ENCODE results near the gene RSRC1. TPM values are rescaled to one million over a fixed set of nuclear protein-coding genes. Genes with fewer than 3 reads are reported as not detected.
"Not testable (repeated sequence)": the region's sequence is repeated elsewhere in the genome, so short reads cannot be mapped to it uniquely, and the experiment has no call there.

The RSRC1 gene
- polyA plus RNA-seq, 4 donors, result 31.8 to 35.4 (median 33.3) TPM

GRCh38 chr3:158369279-158369678, 259.4 kb downstream of the RSRC1 start:
- no peak for DNase-seq (ENCODE audit: low read depth in 4 of 4, low spot score in 2 of 4)

DNA sequence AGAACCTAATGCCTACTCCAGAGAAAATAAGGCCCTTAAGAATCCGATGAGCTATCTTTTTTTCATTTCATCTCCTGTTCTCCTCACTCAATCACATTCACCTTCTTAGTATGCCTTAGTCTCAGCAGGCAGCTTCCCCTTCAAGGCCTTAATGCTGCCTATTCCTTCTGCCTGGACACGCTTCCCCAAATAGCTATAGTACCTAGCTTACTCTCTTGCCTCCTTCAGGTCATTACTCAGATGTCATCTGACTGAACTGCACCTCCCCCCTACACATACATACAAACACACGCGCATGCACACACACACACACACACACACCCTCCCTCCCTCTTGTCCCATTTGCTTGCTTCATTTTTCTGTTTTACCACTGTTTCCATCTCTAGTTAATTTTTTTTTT, 269.6 kb downstream of the RSRC1 start:
- no peak for DNase-seq (ENCODE audit: low read depth in 4 of 4, low spot score in 2 of 4)

DNA sequence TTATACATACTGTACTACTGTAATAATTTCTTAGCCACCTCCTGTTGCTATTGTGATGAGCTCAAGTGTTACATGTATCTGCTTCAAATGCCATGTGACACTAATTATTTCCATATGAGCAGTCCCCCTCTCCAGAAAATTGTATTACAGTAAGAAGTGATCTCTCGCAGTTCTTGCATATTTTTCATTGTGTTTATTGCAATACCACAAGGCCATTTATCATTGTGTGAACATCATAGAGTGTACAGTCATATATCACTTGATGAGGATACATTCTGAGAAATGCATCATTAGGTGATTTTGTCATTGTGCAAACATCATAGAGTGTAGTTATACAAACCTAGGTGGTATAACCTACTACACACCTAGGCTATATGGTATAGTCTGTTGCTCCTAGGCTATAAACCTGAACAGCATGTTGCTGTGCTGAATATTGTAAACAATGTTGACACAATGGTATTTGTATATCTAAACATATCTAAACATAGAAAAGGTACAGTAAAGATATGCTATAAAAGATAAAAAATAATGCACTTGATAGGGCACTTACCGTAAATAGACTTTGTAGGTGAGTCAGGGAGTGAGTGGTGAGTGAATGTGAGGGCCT, 271.5 kb downstream of the RSRC1 start:
- DNase-seq (ENCODE audit: low read depth in 4 of 4, low spot score in 2 of 4), result no peak

- no peak for DNase-seq (ENCODE audit: low read depth in 4 of 4, low spot score in 2 of 4)
These were observed 272.6 kb downstream of the RSRC1 start for GRCh38 chr3:158382479-158382878.

DNA sequence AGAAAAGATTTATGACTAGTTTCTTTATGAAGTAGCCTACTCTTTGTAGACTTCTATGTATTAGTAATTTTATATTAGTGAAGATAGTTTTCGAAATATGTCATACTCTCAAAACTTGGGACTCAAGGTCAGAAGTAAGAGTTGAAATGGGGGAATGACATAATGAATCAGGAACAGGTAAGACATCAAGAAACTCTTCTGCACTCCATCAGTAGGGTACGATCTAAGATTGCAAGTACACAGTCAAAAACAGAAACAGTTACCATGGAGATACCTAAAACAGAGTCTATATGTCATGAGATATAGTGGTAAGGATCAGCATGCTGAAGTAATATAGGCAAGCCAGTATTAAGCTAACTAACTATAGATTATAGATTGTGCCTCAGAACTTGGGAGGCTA, 274.1 kb downstream of the RSRC1 start:
- DNase-seq (ENCODE audit: low read depth in 4 of 4, low spot score in 2 of 4), result no peak

DNA sequence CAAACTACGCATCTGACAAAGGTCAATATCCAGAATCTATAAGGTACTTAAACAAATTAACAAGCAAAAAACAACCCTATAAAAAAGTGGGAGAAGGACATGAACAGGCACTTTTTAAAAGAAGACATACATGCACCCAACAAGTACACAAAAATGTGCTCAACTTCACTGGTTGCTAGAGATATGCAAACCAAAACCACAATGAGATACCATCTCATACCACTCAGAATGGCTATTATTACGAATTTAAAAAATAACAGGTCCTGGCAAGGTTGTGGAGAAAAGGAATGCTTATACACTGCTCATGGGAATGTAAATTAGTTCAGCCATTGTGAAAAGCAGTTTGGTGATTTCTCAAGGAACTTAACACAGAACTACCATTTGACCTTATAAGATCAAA, 285.5 kb downstream of the RSRC1 start:
- no peak for DNase-seq (ENCODE audit: low read depth in 4 of 4, low spot score in 2 of 4)

GRCh38 chr3:158402590-158402989, 292.7 kb downstream of the RSRC1 start:
- DNase-seq (ENCODE audit: low read depth in 4 of 4, low spot score in 2 of 4), result no peak

GRCh38 chr3:158403013-158403412, 293.1 kb downstream of the RSRC1 start:
- no peak for DNase-seq (ENCODE audit: low read depth in 4 of 4, low spot score in 2 of 4)

DNA sequence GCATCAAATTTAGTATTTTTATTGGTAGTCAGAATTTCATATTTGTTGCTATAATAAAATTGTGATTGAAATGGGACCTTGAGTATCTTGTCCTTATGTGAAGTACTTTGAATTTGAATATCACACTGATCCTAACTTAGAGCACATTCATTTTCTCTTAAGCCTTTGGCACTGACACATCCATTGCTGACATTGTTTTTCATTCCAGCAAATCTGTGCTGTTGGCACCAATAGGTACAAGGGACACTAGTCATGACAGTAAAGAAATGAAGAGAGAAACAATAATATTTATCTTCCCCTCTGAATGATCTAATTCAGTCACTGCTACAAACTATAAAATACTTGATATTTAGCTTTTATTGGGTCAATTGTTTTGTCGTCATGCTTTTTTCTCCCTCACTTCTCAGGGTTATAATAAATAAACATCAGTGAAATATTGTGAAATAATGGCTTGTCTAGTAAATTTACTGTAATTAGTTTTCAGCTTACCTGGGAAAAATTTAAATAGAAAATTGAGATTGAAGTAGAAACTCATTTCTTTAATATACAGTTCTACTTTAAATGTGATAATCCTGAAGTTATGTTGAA, 294.3 kb downstream of the RSRC1 start:
- no peak for DNase-seq (ENCODE audit: low read depth in 4 of 4, low spot score in 2 of 4)

DNA sequence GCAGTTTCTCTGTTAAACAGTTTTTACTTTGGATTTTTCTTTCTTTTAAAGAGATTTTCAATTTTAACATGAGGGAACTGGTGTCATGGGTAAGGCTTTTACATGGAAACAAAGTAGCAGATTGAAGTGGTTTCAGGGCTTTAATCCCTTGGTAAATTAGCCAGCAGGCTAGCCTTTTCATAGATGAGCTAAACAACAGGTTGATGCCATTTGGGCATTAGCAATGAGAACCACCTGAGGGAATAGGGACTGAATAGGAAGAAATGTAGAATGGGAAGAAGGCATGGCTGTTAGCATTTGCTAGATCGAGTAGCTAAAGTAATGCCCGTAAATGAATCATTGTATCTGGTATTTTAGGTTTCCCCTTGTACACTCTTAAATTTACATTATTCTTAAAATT, 295.6 kb downstream of the RSRC1 start:
- no peak for DNase-seq (ENCODE audit: low read depth in 4 of 4, low spot score in 2 of 4)

DNA sequence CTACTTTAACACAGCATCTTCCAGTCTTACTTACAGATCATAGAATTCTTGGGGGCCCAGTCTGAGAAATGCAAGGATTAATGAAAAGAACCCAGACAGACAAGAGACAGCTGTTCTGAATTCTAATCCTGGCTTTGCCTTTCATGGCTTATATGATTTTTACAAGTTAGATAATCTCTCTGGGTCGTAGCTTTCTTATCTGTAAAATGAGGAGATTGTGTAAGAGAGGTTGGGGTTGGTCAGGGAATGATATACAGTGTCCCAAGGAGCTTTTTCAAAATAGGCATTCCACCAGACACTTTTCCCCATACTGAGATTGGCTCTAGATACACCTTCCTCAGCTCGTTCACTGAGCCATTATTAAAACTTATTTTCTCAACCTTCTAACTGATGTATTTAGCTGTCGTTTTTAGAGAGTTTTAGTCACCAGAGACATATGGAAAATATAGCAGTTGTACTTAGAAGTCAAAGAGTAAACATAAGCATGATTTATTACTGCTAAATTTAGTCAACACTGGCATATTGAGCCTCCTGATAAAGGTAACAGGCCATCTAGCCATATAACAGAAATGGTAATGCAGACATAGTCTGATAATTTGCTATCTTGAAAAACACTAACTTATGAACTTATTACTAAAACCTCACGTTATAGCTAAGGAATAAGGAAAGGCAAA, 298.1 kb downstream of the RSRC1 start:
- DNase-seq (ENCODE audit: low read depth in 4 of 4, low spot score in 2 of 4), result no peak

DNA sequence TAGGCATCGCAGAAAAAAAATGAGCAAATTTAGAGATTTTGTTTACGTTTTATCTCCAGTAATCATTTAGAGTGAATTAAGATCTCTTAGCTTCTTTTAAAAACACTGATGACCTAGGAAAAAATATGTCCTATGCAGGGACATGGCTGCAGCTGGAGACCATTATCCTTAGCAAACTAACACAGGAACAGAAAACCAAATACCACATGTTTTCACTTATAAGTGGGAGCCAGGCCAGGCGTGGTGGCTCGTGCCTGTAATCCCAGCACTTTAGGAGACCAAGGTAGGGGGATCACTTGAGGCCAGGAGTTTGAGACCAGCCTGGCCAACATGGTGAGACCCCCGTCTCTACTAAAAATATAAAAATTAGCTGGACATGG, 298.6 kb downstream of the RSRC1 start:
- DNase-seq (ENCODE audit: low read depth in 4 of 4, low spot score in 2 of 4), result not testable (repeated sequence)

DNA sequence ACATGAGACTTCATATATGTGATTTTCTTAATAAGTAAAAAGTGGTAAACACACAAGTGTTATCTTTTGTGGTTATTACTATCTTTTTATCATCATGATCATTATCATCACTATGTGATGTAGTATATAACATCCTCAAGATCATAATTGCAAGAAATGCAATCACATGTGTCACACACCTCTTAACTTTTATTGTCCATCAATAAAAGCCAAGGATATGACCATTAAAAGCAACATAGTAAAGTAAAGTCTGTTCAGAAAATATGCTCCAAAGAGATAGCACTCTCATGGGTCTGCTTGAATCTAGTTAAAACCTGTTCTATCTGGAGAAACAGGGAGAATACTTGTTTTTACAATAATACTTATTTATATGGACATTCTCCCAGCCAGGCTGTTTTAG, 308.1 kb downstream of the RSRC1 start:
- DNase-seq (ENCODE audit: low read depth in 4 of 4, low spot score in 2 of 4), result no peak

DNA sequence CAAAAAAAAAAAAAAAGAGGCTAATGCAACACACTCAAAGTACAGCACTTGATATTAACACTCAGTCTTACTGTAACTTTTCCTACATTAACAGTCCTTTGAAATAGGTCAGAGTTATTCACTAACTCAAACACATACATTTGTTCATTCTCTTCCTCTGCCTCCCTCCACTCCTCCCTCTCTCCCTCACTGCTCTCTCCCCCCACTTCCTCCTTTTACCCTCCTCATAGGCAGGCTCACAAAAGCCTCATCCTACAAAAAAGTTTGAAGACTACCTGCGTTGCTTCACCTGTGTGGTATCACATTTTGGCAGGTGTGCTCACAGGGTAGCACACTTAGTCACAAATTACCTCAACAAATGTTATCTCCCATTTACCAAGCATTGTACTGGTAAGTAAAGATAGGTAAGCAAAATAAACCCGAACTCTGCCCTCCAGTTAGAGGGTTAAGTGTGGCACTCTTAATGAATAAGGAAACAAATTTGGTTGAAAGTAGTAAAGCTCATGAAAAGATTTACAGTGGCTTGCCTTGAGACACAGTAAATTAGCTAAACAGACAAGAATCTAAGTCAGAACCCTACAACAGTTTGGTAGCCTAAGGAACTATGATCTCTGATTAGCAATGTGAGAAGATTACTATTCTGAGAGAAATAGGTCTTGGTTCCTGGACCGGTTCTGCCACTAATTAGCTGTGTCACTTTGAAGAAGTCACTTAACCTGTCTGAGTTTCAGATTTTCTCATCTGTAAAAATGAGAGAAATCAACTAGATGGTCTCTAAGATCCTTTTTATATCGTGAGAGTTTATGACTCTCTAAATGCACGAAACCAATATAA, 310.1 kb downstream of the RSRC1 start:
- DNase-seq (ENCODE audit: low read depth in 4 of 4, low spot score in 2 of 4), result no peak

- DNase-seq (ENCODE audit: low read depth in 4 of 4, low spot score in 2 of 4), result no peak
These were observed 310.9 kb downstream of the RSRC1 start for GRCh38 chr3:158420654-158421396.

DNA sequence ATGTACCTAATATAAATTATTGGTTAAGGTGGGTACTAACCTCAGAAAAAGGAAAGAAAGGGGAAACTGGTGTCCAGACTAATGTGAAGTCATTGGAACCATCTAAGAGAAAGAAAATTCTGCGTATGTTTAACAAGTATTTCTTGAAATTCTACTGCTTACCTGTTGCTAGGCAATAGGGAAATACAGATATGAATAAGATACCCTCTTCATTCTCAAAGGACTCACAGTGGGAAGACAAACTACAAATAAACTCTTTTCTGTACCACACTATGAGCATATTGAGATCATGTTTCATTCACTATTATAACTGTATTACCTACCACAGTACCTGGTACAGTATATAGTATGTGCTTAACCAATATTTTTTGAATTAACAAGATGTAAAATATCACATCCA, 320.6 kb downstream of the RSRC1 start:
- no peak for DNase-seq (ENCODE audit: low read depth in 4 of 4, low spot score in 2 of 4)

- no peak for DNase-seq (ENCODE audit: low read depth in 4 of 4, low spot score in 2 of 4)
These were observed 321.1 kb downstream of the RSRC1 start for GRCh38 chr3:158430968-158431367.

DNA sequence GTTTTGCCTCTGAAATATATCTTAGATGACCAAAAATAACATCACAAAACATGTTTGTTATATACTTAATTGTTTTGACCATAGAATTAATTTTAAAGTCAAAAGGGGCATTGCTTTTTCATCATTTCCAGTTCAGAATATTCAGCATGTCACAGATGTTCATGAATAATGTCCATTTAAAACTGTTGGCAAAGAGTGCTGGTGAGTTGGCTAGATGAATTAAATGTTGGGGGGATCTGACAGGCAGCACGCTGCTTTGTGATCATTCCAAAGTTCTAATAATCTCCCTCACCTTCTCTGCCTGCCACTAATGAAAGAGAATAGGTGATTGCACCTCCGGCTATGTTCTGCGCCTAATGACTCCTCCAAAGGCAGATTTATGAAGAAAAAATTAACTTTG, 321.9 kb downstream of the RSRC1 start:
- DNase-seq (ENCODE audit: low read depth in 4 of 4, low spot score in 2 of 4), result no peak

- peak; percentile 9 to 51 (median 32) for DNase-seq (ENCODE audit: low read depth in 4 of 4, low spot score in 2 of 4)
These were observed 324.6 kb downstream of the RSRC1 start for GRCh38 chr3:158434412-158435038.

GRCh38 chr3:158443632-158444031, 333.7 kb downstream of the RSRC1 start:
- no peak for DNase-seq (ENCODE audit: low read depth in 4 of 4, low spot score in 2 of 4)
